Naive thymus-derived CD8-positive, alpha-beta T cell (primary cell): ENCODE results near the gene FBXL5. TPM values are rescaled to one million over a fixed set of nuclear protein-coding genes. Genes with fewer than 3 reads are reported as not detected.
A peak's percentile ranks its signal among the peaks of the same experiment; 100 is the strongest.

Experiments
- ATAC-seq, 2 donors: fragments of 150-1000 bp; cut with Tn5 transposase in 1 of 2; sonication (Bioruptor Pico), chemical (Tn5 transposase) in 1 of 2; 1 replicate in 1 of 2; 2 replicates in 1 of 2; pipeline ENCODE4 v1.10.0; 2021; ENCODE audit warnings: mild to moderate bottlenecking in 2 of 2, moderate library complexity in 2 of 2
- POLR2A ChIA-PET: fragments of 350-600 bp; sonication (Branson Sonifier 250); formaldehyde crosslinking; loops from one replicate; lab custom pipeline; 2021; ENCODE audit warnings: antibody characterized with exemption; lab: Charles Lee
- DNase-seq, 10 donors: peaks; one replicate each; pipeline versions ENCODE4 v3.0.0 to v3.0.0-alpha.2; 2020 to 2022
- H3K27ac Mint-ChIP-seq, 10 donors: one replicate each; pipeline ENCODE4 v1.8.0; 2020 to 2022; ENCODE audit warnings: mild to moderate bottlenecking in 10 of 10, mixed read lengths in 10 of 10, moderate library complexity in 4 of 10, inconsistent platforms in 1 of 10
- H3K27me3 Mint-ChIP-seq, 5 donors: one replicate each; pipeline ENCODE4 v1.8.0; 2021 to 2022; ENCODE audit warnings: mixed read lengths in 5 of 5
- H3K36me3 Mint-ChIP-seq, 3 donors: one replicate each; pipeline ENCODE4 v1.8.0; 2020 to 2022; ENCODE audit warnings: mixed read lengths in 3 of 3, mild to moderate bottlenecking in 2 of 3, inconsistent platforms in 1 of 3
- H3K4me1 Mint-ChIP-seq, 4 donors: one replicate each; pipeline ENCODE4 v1.8.0; 2021 to 2022; ENCODE audit warnings: mixed read lengths in 4 of 4
- H3K4me3 Mint-ChIP-seq, 10 donors: one replicate each; pipeline ENCODE4 v1.8.0; 2020 to 2022; ENCODE audit warnings: mild to moderate bottlenecking in 10 of 10, mixed read lengths in 10 of 10, moderate library complexity in 6 of 10, inconsistent platforms in 1 of 10
- H3K9me3 Mint-ChIP-seq, 9 donors: one replicate each; pipeline ENCODE4 v1.8.0; 2020 to 2022; ENCODE audit warnings: mixed read lengths in 9 of 9, mild to moderate bottlenecking in 3 of 9, inconsistent platforms in 1 of 9, moderate library complexity in 1 of 9
- polyA plus RNA-seq, 3 donors: library from polyadenylated mRNA; unstranded; fragments of 300-500 nt; fragmentation: Illumina TruSeq; gene quantifications; one replicate each; pipeline ENCODE4 v1.2.3, GENCODE V29; 2021
- total RNA-seq, 8 experiments: library from RNA in 2 of 8; stranded (reverse) in 2 of 8; gene quantifications; one replicate each; pipeline ENCODE4 v1.2.3 and lab custom pipeline; 2021 to 2026

Gene FBXL5
- total and polyA plus RNA-seq, 5 experiments from 2014 or later, result 65.7 to 113 (median 96.1) TPM

DNA sequence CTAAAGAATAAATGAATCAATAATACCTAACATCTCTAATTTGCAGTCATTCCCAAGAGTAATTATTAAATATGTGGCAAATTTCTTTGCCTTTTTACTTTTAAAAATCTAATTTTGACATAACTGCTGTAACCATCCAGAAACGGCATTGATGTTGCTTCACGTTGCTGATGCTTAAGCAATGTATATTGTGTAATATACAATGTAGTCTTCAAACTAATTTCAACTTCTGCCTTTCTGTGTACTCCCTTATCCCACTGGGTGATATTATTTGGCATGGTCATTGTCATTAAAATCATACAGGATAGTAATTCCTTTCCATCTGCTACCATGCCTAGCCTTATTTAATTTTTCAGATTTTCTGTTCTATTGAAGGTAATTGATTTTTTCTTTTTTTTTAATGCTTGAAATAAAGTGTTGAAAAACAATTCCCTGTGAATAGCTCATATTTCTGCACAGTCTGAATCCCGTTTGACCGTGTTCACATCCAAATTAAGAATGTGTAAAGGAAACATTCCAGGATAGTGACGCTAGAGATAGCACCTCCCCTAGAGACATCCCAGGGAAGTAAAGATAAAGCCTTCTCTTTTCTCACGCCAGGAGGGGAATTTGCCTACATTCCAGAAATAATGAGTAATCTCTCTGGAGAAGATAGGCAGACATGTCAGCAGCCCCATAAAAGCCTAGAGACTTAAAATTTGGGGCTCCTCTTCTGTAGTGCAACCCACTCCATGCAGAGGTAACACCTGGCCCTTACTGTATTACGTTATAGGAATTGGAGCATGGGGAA is 35.1 kb upstream of the FBXL5 start:
- POLR2A ChIA-PET, result no interaction called here
- H3K27ac Mint-ChIP-seq, result no peak overlapping the region

DNA sequence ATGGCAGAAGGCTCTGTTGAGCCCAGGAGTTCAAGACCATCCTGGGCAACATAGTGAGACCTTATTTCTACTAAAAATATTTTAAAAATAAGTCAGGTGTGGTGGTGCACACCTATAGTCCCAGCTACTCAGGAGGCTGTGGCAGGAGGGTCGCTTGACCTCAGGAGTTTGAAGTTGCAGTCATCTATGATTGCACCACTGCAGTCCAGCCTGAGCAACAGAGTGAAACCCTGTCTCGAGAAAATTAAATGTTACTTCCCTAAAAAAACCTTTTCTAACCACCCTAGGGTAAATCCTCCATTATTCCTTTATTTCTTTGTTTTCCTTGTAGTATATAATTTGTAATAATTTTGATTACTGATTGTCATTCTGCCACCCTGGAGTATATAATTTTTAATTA is 34.4 kb upstream of the FBXL5 start:
- POLR2A ChIA-PET, result no interaction called here
- DNase-seq (no peak), ATAC-seq (no peak)
- Mint-ChIP-seq H3K27me3 (no peaks in the 10 kb centered on the region), H3K9me3 (no peaks in the 10 kb centered on the region), H3K27ac (no peak overlapping the region), H3K36me3 (peaks cover 0 to 42% (median 19%) of the 10 kb centered on the region in 3 donors), H3K4me3 (no peak overlapping the region), H3K4me1 (peaks cover 8 to 20% (median 12%) of the 10 kb centered on the region in 4 donors)

More for the DNA sequence above, 35.1 kb upstream of the FBXL5 start:
- H3K4me1 Mint-ChIP-seq, result peaks cover 4 to 13% (median 7%) of the 10 kb centered on the region in 4 donors
- H3K27me3 Mint-ChIP-seq, result no peaks in the 10 kb centered on the region
- DNase-seq (no peak), ATAC-seq (no peak)
- peaks cover 0 to 40% (median 17%) of the 10 kb centered on the region in 3 donors for H3K36me3 Mint-ChIP-seq
- H3K4me3 Mint-ChIP-seq, result no peak overlapping the region
- no peaks in the 10 kb centered on the region for H3K9me3 Mint-ChIP-seq

DNA sequence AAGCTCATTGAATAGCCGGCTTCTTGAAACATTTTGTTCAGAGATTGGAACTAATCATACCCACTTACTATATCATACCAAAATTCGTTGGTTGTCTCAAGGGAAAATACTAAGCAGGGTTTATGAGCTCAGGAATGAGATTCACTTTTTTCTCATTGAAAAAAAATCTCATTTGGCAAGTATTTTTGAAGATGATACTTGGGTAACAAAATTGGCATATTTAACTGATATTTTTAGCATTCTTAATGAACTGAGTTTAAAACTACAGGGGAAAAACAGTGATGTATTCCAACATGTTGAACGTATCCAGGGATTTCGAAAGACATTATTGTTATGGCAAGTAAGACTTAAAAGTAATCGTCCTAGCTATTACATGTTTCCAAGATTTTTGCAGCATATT is 32.9 kb upstream of the FBXL5 start:
- Mint-ChIP-seq H3K9me3 (no peaks in the 10 kb centered on the region), H3K27me3 (no peaks in the 10 kb centered on the region), H3K27ac (no peak overlapping the region), H3K4me3 (no peak overlapping the region), H3K4me1 (peaks cover 14 to 31% (median 25%) of the 10 kb centered on the region in 4 donors), H3K36me3 (peaks cover 0 to 42% (median 19%) of the 10 kb centered on the region in 3 donors)
- ATAC-seq, result no peak
- DNase-seq, result no peak
- POLR2A ChIA-PET, result no interaction called here

DNA sequence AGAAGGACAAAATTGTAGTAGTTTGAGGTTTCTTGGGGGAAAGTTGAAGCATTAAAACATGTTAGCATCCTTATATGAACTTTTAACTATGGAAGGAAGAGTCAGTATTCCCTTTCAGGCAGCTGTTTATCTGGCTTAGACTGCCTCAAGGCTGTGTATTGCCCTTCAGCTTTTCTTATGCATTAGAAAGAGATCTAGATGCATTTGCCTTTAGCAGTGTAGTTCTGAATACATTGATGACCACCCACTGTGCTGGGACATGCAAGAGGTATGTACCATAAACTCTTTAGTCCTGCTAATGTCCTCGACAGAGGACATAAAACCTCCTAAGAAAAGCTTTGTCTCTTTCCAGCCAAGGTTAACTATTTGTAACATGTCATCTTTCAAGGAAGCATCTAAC is 29.3 kb upstream of the FBXL5 start:
- Mint-ChIP-seq H3K27ac (peak overlapping the region in 1 of 10 donors; percentile 24), H3K4me3 (no peak overlapping the region), H3K36me3 (peaks cover 0 to 36% (median 19%) of the 10 kb centered on the region in 3 donors), H3K4me1 (peaks cover 25 to 44% (median 41%) of the 10 kb centered on the region in 4 donors), H3K9me3 (no peaks in the 10 kb centered on the region), H3K27me3 (no peaks in the 10 kb centered on the region)
- POLR2A ChIA-PET, result no interaction called here
- no peak for DNase-seq
- ATAC-seq, result no peak

DNA sequence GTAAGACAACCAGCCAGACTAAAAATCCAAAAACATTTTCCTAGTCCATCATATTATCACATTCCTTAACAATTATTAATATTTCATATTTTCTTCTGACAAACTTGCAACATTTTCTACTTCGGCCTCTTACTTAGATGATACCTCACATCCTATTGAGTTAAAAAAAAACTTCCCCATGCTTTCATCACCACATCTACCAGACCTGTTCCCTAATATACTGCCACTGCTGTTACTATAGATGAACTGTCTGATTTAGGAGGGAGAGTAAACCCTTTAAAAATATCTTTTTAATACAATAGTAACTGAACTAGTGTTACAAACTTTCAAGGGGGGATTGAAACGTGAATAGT is 28.0 kb upstream of the FBXL5 start:
- DNase-seq, result no peak
- Mint-ChIP-seq H3K4me3 (peak overlapping the region in 8 of 10 donors; percentile 2 to 99 (median 92)), H3K4me1 (peaks cover 25 to 44% (median 41%) of the 10 kb centered on the region in 4 donors), H3K36me3 (peaks cover 0 to 28% (median 16%) of the 10 kb centered on the region in 3 donors), H3K27me3 (peaks cover 0 to 2% (median 0%) of the 10 kb centered on the region in 5 donors), H3K27ac (peak overlapping the region in 4 of 10 donors; percentile 5 to 98 (median 55)), H3K9me3 (no peaks in the 10 kb centered on the region)
- no peak for ATAC-seq
- POLR2A ChIA-PET, result interaction anchor here (1.3 to 2.9 kb wide), 3 partner anchors 26 to 680 kb away, joined by 3 to 37 read pairs (median 5); partner anchors contain the start of genes CPEB2 and FBXL5

DNA sequence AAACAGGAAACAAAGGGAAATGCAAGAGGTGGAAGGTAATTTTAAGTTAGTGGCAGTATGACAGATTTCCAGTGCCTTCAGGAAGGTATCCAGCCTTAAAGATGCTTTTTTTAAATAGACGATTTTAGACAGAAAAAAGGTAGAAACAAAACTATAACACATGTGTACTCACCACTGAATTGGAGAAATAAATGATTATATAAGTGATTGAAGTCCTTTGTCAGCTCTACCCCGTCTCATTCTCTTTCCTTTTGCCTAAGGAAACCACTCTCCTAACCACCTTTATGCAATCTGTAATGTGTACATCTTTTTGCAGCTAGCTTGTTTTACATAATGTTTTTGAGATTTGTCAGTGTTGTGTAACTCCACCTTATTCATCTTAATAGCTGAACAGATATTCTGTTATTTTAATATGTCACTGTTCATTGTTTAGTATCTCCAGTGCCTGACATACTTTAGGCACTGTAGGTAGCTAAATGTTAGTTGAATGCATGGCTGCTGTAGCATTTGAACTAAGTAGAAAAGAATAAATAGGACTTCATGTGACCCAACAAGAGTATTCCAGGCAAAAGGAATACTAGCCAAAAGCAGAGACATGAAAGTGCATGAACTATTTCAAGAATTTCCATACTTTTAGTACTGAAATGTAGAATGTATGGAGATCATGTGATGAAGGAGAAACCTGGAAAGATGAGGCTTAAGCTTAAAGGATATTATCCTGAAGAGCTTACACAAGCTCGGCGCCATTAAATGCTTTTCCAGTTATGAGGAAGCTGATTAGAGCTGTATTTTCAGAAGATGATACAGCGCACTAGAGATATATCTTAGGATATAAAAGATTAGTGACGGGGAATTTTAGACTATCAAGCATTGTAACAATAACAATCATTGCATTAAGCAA is 27.3 kb upstream of the FBXL5 start:
- Mint-ChIP-seq H3K27me3 (peaks cover 0 to 2% (median 0%) of the 10 kb centered on the region in 5 donors), H3K4me3 (peak overlapping the region; percentile 92 to 99 (median 96)), H3K4me1 (peaks cover 25 to 44% (median 40%) of the 10 kb centered on the region in 4 donors), H3K27ac (peak overlapping the region; percentile 94 to 99 (median 98)), H3K9me3 (no peaks in the 10 kb centered on the region), H3K36me3 (peaks cover 0 to 21% (median 16%) of the 10 kb centered on the region in 3 donors)
- POLR2A ChIA-PET, result interaction anchor here (0.5 to 2.9 kb wide), 8 partner anchors 12 to 680 kb away, joined by 3 to 37 read pairs (median 4); partner anchors contain the start of genes BST1, CPEB2 and FBXL5
- ATAC-seq (peak; percentile 5), DNase-seq (no peak)

DNA sequence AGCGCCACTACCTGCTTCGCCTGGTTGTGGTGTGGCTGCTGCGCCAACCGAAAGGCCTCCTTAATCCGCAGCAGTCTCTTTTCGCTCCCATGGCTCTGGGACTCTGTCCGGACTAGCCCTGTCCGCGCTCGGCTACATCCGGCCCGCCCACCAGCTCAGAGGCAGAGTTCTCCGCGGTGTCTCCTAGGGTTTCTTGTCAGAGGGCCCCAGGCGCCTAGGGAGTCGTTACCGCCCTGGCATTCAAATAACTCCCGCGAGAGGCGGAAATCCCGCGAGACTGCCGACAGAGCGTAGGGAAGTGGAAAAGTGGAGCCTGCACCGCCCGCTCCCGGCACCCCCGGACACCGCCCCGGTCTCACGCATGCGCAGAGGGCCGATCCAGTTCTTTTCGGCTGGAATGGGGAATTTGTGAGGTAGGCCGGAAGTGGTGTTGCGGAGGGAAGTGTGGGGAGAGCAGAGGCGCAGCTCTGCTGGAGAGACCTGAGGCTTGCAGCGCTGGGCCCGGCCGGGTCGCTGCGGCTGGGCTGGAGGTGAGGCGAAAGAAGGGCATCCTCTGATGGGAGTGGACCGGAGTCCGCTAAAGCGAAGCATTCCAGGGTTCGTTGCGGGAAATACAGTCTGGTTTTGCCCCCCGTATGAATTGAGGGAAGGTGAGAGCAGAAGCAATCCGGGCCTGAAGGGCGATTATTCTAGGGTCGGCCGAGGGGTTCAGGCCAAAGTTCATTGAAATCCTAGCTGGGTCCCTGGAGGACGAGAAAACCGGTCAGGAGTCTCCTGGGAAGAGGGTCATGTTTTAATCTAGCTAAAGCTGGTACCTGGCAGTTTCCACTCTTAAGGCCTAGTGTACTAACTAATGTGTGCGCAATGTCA is 26.4 kb upstream of the FBXL5 start, which contains the start of gene FAM200B:
Gene FAM200B, plus strand, starts transcription at position 456 of the 870 bp plus-strand sequence. CDS start 5,151 bp downstream, outside the sequence.
- peak within 1 kb of the TSS; percentile 94 to 99 (median 98) for H3K27ac Mint-ChIP-seq
- POLR2A ChIA-PET, result interaction anchor here (1.0 to 2.9 kb wide), 8 partner anchors 13 to 679 kb away, joined by 3 to 37 read pairs (median 4); partner anchors contain the start of genes BST1, CPEB2 and FBXL5
- H3K27me3 Mint-ChIP-seq, result peaks cover 0 to 2% (median 0%) of the 10 kb centered on the region in 5 donors
- peaks cover 0 to 12% (median 11%) of the 10 kb centered on the region in 3 donors for H3K36me3 Mint-ChIP-seq
- H3K4me3 Mint-ChIP-seq, result peak within 1 kb of the TSS; percentile 92 to 99 (median 96)
- DNase-seq (peak; percentile 89 to 98 (median 94)), ATAC-seq (peak; percentile 96 to 97)
- H3K9me3 Mint-ChIP-seq, result no peaks in the 10 kb centered on the region
- peaks cover 25 to 44% (median 40%) of the 10 kb centered on the region in 4 donors for H3K4me1 Mint-ChIP-seq

DNA sequence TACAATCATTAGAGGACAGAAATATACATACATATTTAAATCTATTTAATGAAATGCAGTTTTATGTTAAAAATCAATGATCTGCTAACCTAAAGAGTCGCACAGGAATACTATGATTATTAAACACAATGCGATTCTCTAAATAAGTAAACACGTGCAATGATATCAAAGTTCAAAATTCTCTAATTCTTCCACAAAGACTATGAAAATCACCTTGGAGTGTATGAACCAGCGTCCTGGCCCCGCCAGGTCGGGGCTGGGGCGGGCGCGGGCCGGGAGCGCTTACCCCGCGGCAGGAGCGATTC is 25.9 kb upstream of the FBXL5 start:
- peak overlapping the region; percentile 92 to 99 (median 96) for H3K4me3 Mint-ChIP-seq
- ATAC-seq (peak in 1 of 2 donors; percentile 53), DNase-seq (no peak)
- H3K9me3 Mint-ChIP-seq, result no peaks in the 10 kb centered on the region
- H3K27me3 Mint-ChIP-seq, result peaks cover 0 to 2% (median 0%) of the 10 kb centered on the region in 5 donors
- H3K4me1 Mint-ChIP-seq, result peaks cover 22 to 44% (median 35%) of the 10 kb centered on the region in 4 donors
- POLR2A ChIA-PET, result interaction anchor here (1.2 to 2.9 kb wide), 4 partner anchors 13 to 547 kb away, joined by 3 to 37 read pairs (median 6); partner anchors contain the start of gene FBXL5
- H3K27ac Mint-ChIP-seq, result peak overlapping the region in 4 of 10 donors; percentile 94 to 99 (median 96)
- peaks cover 0 to 7% (median 5%) of the 10 kb centered on the region in 3 donors for H3K36me3 Mint-ChIP-seq

DNA sequence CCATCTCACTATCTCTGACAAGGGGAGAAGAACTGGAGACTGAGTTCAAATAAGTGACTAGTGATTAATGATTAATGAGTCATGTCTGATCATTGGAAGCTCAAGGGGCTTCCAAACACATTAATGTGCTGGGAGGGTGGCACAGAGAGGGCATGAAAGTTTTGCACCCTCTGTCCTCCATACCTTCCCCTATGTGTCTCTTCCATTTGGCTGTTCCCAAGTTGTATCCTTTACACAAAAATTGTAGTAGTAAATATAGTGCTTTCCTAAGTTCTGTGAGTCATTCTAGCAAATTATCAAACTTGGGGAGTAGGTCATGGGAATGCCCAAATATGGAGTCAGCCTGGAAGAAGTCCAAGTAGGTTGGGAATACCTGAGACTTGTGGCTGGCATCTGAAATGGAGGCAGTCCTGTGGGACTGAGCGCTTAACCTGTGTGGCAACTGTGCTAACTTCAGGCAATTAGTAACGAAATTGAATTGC is 22.4 kb upstream of the FBXL5 start:
- H3K27me3 Mint-ChIP-seq, result peaks cover 0 to 2% (median 0%) of the 10 kb centered on the region in 5 donors
- no peak for ATAC-seq
- POLR2A ChIA-PET, result no interaction called here
- H3K9me3 Mint-ChIP-seq, result no peaks in the 10 kb centered on the region
- DNase-seq, result no peak
- H3K4me1 Mint-ChIP-seq, result peaks cover 6 to 27% (median 12%) of the 10 kb centered on the region in 4 donors
- no peak overlapping the region for H3K4me3 Mint-ChIP-seq
- H3K27ac Mint-ChIP-seq, result peak overlapping the region in 1 of 10 donors; percentile 63
- H3K36me3 Mint-ChIP-seq, result no peaks in the 10 kb centered on the region

DNA sequence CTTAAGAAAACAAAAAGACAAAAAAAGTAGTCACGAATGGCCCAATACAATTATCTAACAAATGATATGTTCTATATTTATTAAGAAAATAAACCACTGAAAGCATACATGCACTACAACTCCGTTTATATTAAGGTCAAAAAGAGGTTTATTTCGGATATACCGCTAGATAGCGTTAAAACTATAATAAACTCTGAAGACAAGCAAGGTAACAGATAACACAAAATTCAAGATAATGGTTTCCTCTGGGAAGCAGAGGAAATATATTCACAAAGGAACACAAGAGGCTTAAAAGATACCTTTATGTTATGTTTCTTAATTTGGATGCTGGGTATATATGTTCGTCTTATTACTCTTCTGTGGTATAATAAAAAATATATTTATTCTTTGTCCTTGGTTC is 21.7 kb upstream of the FBXL5 start:
- POLR2A ChIA-PET, result no interaction called here
- Mint-ChIP-seq H3K9me3 (no peaks in the 10 kb centered on the region), H3K36me3 (no peaks in the 10 kb centered on the region), H3K27ac (no peak overlapping the region), H3K4me3 (no peak overlapping the region), H3K27me3 (peaks cover 0 to 2% (median 0%) of the 10 kb centered on the region in 5 donors), H3K4me1 (peaks cover 0 to 20% (median 8%) of the 10 kb centered on the region in 4 donors)
- no peak for ATAC-seq
- DNase-seq, result no peak

DNA sequence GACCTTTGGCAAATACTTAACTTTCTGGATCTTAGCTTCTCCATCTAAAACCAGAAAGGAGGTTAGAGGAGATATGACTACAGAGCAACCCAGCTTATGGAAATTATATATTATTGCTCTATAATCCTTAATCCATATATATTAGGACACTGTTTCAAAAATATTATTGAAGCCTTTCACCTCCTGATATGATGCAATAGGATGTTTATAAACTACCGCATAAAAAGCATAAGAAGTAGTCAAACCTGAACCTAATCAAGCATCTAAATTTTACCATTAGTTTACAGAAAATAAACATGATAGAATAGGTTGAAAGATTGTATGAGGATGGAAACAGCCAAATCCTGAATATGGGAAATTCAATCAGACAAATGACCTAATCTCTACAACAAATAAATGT is 20.9 kb upstream of the FBXL5 start:
- no peak for DNase-seq
- no peaks in the 10 kb centered on the region for H3K36me3 Mint-ChIP-seq
- ATAC-seq, result no peak
- POLR2A ChIA-PET, result no interaction called here
- H3K27me3 Mint-ChIP-seq, result peaks cover 0 to 2% (median 0%) of the 10 kb centered on the region in 5 donors
- H3K4me3 Mint-ChIP-seq, result no peak overlapping the region
- H3K9me3 Mint-ChIP-seq, result no peaks in the 10 kb centered on the region
- H3K4me1 Mint-ChIP-seq, result peaks cover 0 to 17% (median 1%) of the 10 kb centered on the region in 4 donors
- peak overlapping the region in 1 of 10 donors; percentile 22 for H3K27ac Mint-ChIP-seq
